ENCODE results near the gene FEM1A. TPM values are rescaled to one million over a fixed set of nuclear protein-coding genes. Genes with fewer than 3 reads are reported as not detected.

Gene FEM1A
- total and polyA plus RNA-seq, 4 experiments from 2014 or later, result 1.3 to 16.7 (median 9.9) TPM

GRCh38 chr19:4760285-4760650 is 31.3 kb upstream of the FEM1A start:
- Mint-ChIP-seq H3K4me3 (peak overlapping the region; percentile 43 to 78 (median 67)), H3K9me3 (peaks cover 0 to 4% (median 0%) of the 10 kb centered on the region in 8 donors), H3K27ac (peak overlapping the region in 3 of 7 donors; percentile 27 to 64 (median 43)), H3K27me3 (peaks cover 13 to 25% of the 10 kb centered on the region in 2 donors), H3K36me3 (no peaks in the 10 kb centered on the region), H3K4me1 (peaks cover 0 to 14% (median 8%) of the 10 kb centered on the region in 4 donors)
- intact Hi-C loops (cut with micrococcal nuclease), result no loop called here
- peak overlapping the region in 1 of 2 donors; percentile 24 for H3K4me3 ChIP-seq (ENCODE audit: low read length in 2 of 2)
- peaks cover 7% of the 10 kb centered on the region for H3K27me3 ChIP-seq (ENCODE audit: insufficient read depth, low read length)
- H3K36me3 ChIP-seq (ENCODE audit: insufficient read depth, low read length), result no peaks in the 10 kb centered on the region
- H3K27ac ChIP-seq (ENCODE audit: low read depth, low read length), result no peak overlapping the region
- POLR2A ChIA-PET (ENCODE audit: partially characterized antibody), result no interaction called here
- DNase-seq, result no peak
- no peaks in the 10 kb centered on the region for H3K9me3 ChIP-seq (ENCODE audit: control insufficient read depth in 1 of 2, low read length in 2 of 2)
- CTCF ChIA-PET (ENCODE audit: partially characterized antibody), result interaction anchor here (0.8 kb wide), 1 partner anchor 31 kb away, joined by 5 read pairs; the partner anchor contains the start of gene FEM1A
- peaks cover 7% of the 10 kb centered on the region for H3K4me1 ChIP-seq (ENCODE audit: insufficient read depth, low read length)

DNA sequence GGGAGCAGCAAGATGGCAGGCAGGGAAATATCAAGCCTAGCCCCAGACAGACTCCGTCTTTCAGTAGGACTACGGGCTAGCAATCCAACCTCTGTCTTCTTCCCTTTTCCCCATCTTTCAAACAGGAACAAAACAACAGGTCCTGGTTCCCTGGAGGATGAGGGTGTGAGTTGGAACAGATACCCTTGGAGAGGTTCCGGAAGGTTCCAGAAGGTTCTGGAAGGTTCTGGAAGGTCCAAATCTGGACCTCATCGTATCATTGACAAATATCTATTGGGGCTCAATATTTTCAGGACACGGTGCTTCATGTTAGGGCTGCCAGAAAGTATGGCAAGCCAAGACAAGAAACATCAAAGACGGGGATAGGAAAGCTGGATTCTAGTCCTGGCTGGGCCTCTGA is 28.5 kb upstream of the FEM1A start:
- Mint-ChIP-seq H3K27ac (no peak overlapping the region), H3K4me3 (no peak overlapping the region), H3K9me3 (peaks cover 0 to 4% (median 0%) of the 10 kb centered on the region in 8 donors), H3K36me3 (no peaks in the 10 kb centered on the region), H3K4me1 (peaks cover 0 to 14% (median 8%) of the 10 kb centered on the region in 4 donors), H3K27me3 (peaks cover 14 to 22% of the 10 kb centered on the region in 2 donors)
- peaks cover 7% of the 10 kb centered on the region for H3K27me3 ChIP-seq (ENCODE audit: insufficient read depth, low read length)
- H3K36me3 ChIP-seq (ENCODE audit: insufficient read depth, low read length), result no peaks in the 10 kb centered on the region
- no peaks in the 10 kb centered on the region for H3K9me3 ChIP-seq (ENCODE audit: control insufficient read depth in 1 of 2, low read length in 2 of 2)
- ChIA-PET POLR2A (ENCODE audit: partially characterized antibody) (no interaction called here), CTCF (ENCODE audit: partially characterized antibody) (interaction anchor here (1.9 kb wide), 1 partner anchor 28 kb away, joined by 4 read pairs; the partner anchor contains the start of gene FEM1A)
- no peak overlapping the region for H3K27ac ChIP-seq (ENCODE audit: low read depth, low read length)
- H3K4me3 ChIP-seq (ENCODE audit: low read length in 2 of 2), result no peak overlapping the region
- peaks cover 7% of the 10 kb centered on the region for H3K4me1 ChIP-seq (ENCODE audit: insufficient read depth, low read length)
- DNase-seq, result no peak
- intact Hi-C loops (cut with micrococcal nuclease), result no loop called here

- Histone ChIP-seq H3K27ac (ENCODE audit: low read depth, low read length) (no peak overlapping the region), H3K27me3 (ENCODE audit: insufficient read depth, low read length) (peaks cover 5% of the 10 kb centered on the region), H3K36me3 (ENCODE audit: insufficient read depth, low read length) (no peaks in the 10 kb centered on the region), H3K9me3 (ENCODE audit: control insufficient read depth in 1 of 2, low read length in 2 of 2) (no peaks in the 10 kb centered on the region), H3K4me1 (ENCODE audit: insufficient read depth, low read length) (peaks cover 7% of the 10 kb centered on the region), H3K4me3 (ENCODE audit: low read length in 2 of 2) (no peak overlapping the region)
- ChIA-PET POLR2A (ENCODE audit: partially characterized antibody) (no interaction called here), CTCF (ENCODE audit: partially characterized antibody) (no interaction called here)
- Mint-ChIP-seq H3K36me3 (no peaks in the 10 kb centered on the region), H3K27me3 (peaks cover 17 to 19% of the 10 kb centered on the region in 2 donors), H3K4me3 (no peak overlapping the region), H3K4me1 (peaks cover 0 to 11% (median 6%) of the 10 kb centered on the region in 4 donors), H3K27ac (no peak overlapping the region), H3K9me3 (no peaks in the 10 kb centered on the region)
- intact Hi-C loops (cut with micrococcal nuclease), result no loop called here
- no peak for DNase-seq
Measured at GRCh38 chr19:4764393-4764660, 27.2 kb upstream of the FEM1A start.

DNA sequence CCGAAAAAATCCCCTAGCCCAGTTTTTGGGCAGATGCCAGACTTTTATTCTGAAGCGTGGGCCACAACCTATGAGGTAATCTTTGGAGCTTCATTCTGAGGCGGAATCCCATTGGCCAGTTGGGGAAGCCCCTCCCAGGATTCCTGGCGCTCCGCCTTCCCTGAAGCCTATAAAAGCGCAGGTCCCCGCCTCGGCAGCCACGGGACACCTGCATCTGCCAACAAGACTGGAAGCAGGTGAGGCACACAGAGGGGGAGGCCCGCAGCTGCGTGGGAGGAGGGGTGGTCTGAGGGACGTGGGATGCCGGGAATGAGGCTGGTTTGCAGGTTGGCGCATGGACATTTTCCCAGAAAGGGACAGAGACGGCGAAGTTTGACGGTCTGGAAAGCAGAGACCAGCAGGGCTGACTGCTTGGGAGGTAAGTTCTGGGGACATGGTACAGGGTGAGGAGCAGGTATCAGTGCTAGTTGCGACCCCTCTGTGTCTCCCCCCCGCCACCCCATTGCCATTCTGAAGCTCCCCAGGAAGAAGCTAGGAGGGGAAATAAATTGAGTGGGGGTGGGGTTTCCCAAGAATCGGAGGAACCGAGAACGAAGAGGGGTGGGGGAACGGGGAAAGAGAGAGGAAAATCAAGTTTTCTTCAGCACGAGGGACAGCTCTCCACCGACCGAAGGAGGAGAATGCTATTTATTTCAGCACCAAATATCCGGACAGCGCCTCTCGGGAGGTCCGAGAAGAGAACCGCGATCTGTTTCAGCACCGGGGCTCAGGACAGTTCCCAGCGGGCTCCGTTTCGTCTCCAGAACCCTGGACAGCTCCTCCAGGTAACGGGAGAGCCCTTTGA is 22.4 kb upstream of the FEM1A start:
- H3K36me3 Mint-ChIP-seq, result no peaks in the 10 kb centered on the region
- H3K27me3 Mint-ChIP-seq, result peaks cover 11 to 22% of the 10 kb centered on the region in 2 donors
- no peak overlapping the region for H3K4me3 ChIP-seq (ENCODE audit: low read length in 2 of 2)
- peak; percentile 79 to 88 (median 80) for DNase-seq
- H3K4me1 ChIP-seq (ENCODE audit: insufficient read depth, low read length), result no peaks in the 10 kb centered on the region
- H3K36me3 ChIP-seq (ENCODE audit: insufficient read depth, low read length), result no peaks in the 10 kb centered on the region
- H3K27ac Mint-ChIP-seq, result peak overlapping the region in 4 of 7 donors; percentile 61 to 79 (median 78)
- H3K27me3 ChIP-seq (ENCODE audit: insufficient read depth, low read length), result no peaks in the 10 kb centered on the region
- peaks cover 2 to 6% (median 4%) of the 10 kb centered on the region in 4 donors for H3K4me1 Mint-ChIP-seq
- ChIA-PET CTCF (ENCODE audit: partially characterized antibody) (interaction anchor here (0.7 kb wide), 1 partner anchor 43 kb away, joined by 3 read pairs; no protein-coding TSS in a partner anchor), POLR2A (ENCODE audit: partially characterized antibody) (interaction anchor here (1.6 kb wide), 1 partner anchor 46 kb away, joined by 4 read pairs; the partner anchor contains the start of gene DPP9)
- no peaks in the 10 kb centered on the region for H3K9me3 ChIP-seq (ENCODE audit: control insufficient read depth in 1 of 2, low read length in 2 of 2)
- H3K9me3 Mint-ChIP-seq, result peaks cover 0 to 2% (median 0%) of the 10 kb centered on the region in 8 donors
- H3K4me3 Mint-ChIP-seq, result no peak overlapping the region
- no peak overlapping the region for H3K27ac ChIP-seq (ENCODE audit: low read depth, low read length)
- intact Hi-C loops (cut with micrococcal nuclease), result loop anchor here (1.0 kb wide), 1 partner anchor 22 kb away; the partner anchor contains the start of gene FEM1A

GRCh38 chr19:4772566-4772965 is 19.0 kb upstream of the FEM1A start:
- no peaks in the 10 kb centered on the region for H3K9me3 ChIP-seq (ENCODE audit: control insufficient read depth in 1 of 2, low read length in 2 of 2)
- H3K27ac Mint-ChIP-seq, result no peak overlapping the region
- CTCF ChIA-PET (ENCODE audit: partially characterized antibody), result no interaction called here

DNA sequence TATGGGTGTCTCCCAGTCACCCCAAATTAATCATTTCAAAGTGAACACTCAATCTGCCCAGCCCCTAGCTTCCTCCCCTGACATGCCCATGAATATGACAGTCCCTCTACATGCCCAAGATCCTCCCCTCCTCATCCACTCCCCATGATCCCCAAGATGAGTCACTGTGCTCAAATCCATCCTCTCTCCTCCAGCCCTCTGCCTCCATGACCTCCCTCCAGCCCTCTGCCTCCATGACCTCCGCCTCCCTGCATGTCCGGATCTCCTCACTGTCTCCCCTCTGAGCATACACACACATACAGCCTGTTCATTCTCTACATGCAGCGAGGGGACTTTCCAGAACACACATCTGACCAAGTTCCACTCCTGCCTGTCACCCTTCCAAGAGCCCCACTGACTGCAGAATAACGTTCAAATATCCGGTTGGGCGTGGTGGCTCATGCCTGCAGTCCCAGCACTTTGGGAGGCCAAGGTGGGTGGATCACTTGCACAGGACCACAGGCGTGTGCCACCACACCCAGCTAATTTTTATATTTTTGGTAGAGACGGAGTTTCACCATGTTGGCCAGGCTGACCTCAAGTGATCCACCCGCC is 18.4 kb upstream of the FEM1A start:
- H3K4me1 Mint-ChIP-seq, result peaks cover 2 to 6% (median 4%) of the 10 kb centered on the region in 4 donors
- Histone ChIP-seq H3K4me3 (ENCODE audit: low read length in 2 of 2) (no peak overlapping the region), H3K27ac (ENCODE audit: low read depth, low read length) (no peak overlapping the region), H3K36me3 (ENCODE audit: insufficient read depth, low read length) (no peaks in the 10 kb centered on the region), H3K9me3 (ENCODE audit: control insufficient read depth in 1 of 2, low read length in 2 of 2) (no peaks in the 10 kb centered on the region), H3K4me1 (ENCODE audit: insufficient read depth, low read length) (no peaks in the 10 kb centered on the region), H3K27me3 (ENCODE audit: insufficient read depth, low read length) (no peaks in the 10 kb centered on the region)
- CTCF ChIA-PET (ENCODE audit: partially characterized antibody), result no interaction called here
- H3K36me3 Mint-ChIP-seq, result peaks cover 0 to 3% of the 10 kb centered on the region in 2 donors
- H3K27ac Mint-ChIP-seq, result no peak overlapping the region
- H3K4me3 Mint-ChIP-seq, result no peak overlapping the region
- intact Hi-C loops (cut with micrococcal nuclease), result no loop called here
- DNase-seq, result no peak
- peaks cover 14 to 25% of the 10 kb centered on the region in 2 donors for H3K27me3 Mint-ChIP-seq
- POLR2A ChIA-PET (ENCODE audit: partially characterized antibody), result no interaction called here
- H3K9me3 Mint-ChIP-seq, result peaks cover 0 to 5% (median under 1%) of the 10 kb centered on the region in 8 donors

More at GRCh38 chr19:4772566-4772965, 19.0 kb upstream of the FEM1A start:
- Mint-ChIP-seq H3K36me3 (peaks cover 0 to 3% of the 10 kb centered on the region in 2 donors), H3K27me3 (peaks cover 14 to 27% of the 10 kb centered on the region in 2 donors), H3K4me3 (no peak overlapping the region), H3K9me3 (peaks cover 0 to 5% (median 0%) of the 10 kb centered on the region in 8 donors), H3K4me1 (peaks cover 2 to 6% (median 4%) of the 10 kb centered on the region in 4 donors)
- POLR2A ChIA-PET (ENCODE audit: partially characterized antibody), result no interaction called here
- H3K36me3 ChIP-seq (ENCODE audit: insufficient read depth, low read length), result no peaks in the 10 kb centered on the region
- no peak overlapping the region for H3K27ac ChIP-seq (ENCODE audit: low read depth, low read length)
- no peak overlapping the region for H3K4me3 ChIP-seq (ENCODE audit: low read length in 2 of 2)
- H3K4me1 ChIP-seq (ENCODE audit: insufficient read depth, low read length), result no peaks in the 10 kb centered on the region
- DNase-seq, result no peak
- H3K27me3 ChIP-seq (ENCODE audit: insufficient read depth, low read length), result no peaks in the 10 kb centered on the region
- intact Hi-C loops (cut with micrococcal nuclease), result no loop called here

- H3K4me3 Mint-ChIP-seq, result no peak overlapping the region
- peaks cover 14 to 24% of the 10 kb centered on the region in 2 donors for H3K27me3 Mint-ChIP-seq
- DNase-seq, result no peak
- H3K4me1 ChIP-seq (ENCODE audit: insufficient read depth, low read length), result no peaks in the 10 kb centered on the region
- H3K4me3 ChIP-seq (ENCODE audit: low read length in 2 of 2), result no peak overlapping the region
- no peak overlapping the region for H3K27ac ChIP-seq (ENCODE audit: low read depth, low read length)
- intact Hi-C loops (cut with micrococcal nuclease), result no loop called here
- no peaks in the 10 kb centered on the region for H3K36me3 ChIP-seq (ENCODE audit: insufficient read depth, low read length)
- peaks cover 0 to 3% of the 10 kb centered on the region in 2 donors for H3K36me3 Mint-ChIP-seq
- H3K27me3 ChIP-seq (ENCODE audit: insufficient read depth, low read length), result no peaks in the 10 kb centered on the region
- POLR2A ChIA-PET (ENCODE audit: partially characterized antibody), result no interaction called here
- H3K9me3 ChIP-seq (ENCODE audit: control insufficient read depth in 1 of 2, low read length in 2 of 2), result no peaks in the 10 kb centered on the region
- CTCF ChIA-PET (ENCODE audit: partially characterized antibody), result interaction anchor here (0.8 kb wide), 1 partner anchor 17 kb away, joined by 3 read pairs; no protein-coding TSS in a partner anchor
- peaks cover 2 to 6% (median 4%) of the 10 kb centered on the region in 4 donors for H3K4me1 Mint-ChIP-seq
- no peak overlapping the region for H3K27ac Mint-ChIP-seq
- H3K9me3 Mint-ChIP-seq, result peaks cover 0 to 5% (median under 1%) of the 10 kb centered on the region in 8 donors
Measured at GRCh38 chr19:4774136-4774535, 17.4 kb upstream of the FEM1A start.
